AG08396 (cell line): ENCODE data around the gene PKP3.
"Not testable (repeated sequence)": the region's sequence is repeated elsewhere in the genome, so short reads cannot be mapped to it uniquely, and the experiment has no call there.

Experiments
- DNase-seq: peaks from one replicate; pipeline ENCODE4 v3.0.0; 2012; ENCODE audit warnings: low spot score, mixed read lengths

PKP3 gene

DNA sequence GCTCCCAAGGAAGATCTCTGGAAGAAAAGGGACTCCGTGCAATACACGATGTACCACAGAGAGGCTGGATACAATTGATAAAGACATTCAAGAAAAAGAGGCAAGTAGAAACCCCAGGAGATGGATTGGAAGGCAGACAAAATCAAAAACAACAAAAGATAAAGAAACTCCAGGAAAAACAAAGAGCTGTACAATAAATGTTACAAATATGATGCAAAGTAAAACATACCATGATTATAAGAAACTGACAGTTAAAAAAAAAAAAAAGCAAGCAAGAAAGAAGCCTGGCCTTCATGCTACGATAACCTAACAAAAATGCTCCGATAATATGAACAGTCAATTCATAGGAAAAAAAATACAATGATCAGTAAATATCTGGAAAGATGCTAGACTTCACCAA lies 31.3 kb downstream of the PKP3 start:
- no peak for DNase-seq

DNA sequence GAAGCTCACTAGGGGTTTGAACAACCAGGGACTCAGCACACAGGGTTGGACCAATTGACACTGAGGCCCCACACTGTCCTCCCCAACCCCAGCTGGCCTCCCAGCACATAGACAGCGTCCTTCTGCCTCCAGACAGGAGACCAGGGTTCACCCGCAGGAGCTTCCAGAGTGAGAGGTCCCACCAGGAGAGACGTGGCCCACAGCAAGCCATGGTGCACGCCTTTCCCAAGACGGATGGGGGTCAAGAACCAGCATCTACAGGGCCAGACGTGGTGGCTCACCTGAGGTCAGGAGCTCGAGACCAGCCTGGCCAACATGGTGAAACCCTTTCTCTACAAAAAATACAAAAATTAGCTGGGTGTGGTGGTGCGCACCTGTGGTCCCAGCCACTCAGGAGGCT lies 32.8 kb downstream of the PKP3 start:
- DNase-seq = no peak

DNA sequence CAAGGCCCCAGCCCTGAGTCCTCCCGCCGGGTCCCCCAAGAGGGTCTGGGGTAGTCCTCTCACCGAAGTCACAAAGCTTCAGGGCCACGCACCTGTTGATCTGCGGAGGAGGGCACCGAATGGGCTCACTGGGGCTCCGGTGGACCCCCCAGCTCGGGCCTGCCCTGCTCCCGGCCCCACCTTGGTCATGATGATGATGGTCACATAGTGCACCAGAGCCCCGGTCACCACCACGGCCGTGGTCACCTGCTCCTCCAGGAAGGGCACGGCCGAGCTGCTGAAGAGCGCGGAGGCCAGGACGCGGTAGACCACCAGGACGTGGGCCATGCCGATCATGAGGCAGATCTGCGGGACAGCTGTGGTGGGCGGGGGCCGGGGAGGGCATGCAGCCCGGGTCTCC lies 34.3 kb downstream of the PKP3 start:
- no peak for DNase-seq

DNA sequence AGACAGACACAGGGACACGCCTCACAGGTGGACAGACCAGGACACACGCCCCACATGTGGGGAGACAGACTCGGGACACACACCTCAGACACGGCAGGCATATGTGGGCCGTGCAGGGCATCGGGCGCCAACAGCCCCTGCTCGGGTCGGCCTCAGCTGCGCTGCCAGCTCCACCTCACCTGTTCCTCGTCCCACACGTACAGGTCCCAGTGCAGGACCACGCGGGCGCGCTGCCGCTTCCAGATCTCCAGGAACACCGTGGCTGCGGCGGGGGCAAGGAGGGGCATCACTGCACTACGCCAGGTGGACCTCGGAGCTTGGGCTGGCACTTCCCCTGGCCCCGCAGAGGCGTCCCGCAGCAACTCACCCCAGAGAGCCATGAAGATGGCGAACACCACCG lies 35.4 kb downstream of the PKP3 start:
- no peak for DNase-seq

DNA sequence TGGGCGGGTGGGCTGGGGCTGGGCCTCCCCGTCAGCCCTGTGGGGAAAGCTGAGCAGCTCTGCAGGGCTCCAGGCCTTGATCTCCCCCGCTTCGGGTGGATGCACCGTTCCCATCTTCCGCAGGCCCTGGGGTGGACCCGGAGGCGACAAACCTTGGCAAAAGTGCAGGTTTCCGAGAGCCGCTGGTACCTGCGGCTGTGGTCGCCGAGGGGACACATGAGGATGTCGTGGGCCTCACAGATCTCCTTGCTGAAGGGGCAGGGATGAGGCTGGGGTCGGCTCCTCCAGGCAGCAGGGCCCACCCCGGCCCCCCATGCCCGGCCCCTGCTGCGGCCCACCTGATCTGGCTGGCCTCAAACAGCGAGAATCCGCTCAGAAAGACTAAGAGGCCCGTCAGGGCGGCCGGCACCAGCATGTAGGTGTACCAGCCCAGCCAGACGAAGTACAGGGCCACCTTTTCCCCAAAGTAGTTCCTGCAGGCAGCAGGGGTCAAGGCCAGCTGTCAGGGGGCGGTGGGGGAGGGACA lies 36.0 kb downstream of the PKP3 start:
- no peak for DNase-seq

DNA sequence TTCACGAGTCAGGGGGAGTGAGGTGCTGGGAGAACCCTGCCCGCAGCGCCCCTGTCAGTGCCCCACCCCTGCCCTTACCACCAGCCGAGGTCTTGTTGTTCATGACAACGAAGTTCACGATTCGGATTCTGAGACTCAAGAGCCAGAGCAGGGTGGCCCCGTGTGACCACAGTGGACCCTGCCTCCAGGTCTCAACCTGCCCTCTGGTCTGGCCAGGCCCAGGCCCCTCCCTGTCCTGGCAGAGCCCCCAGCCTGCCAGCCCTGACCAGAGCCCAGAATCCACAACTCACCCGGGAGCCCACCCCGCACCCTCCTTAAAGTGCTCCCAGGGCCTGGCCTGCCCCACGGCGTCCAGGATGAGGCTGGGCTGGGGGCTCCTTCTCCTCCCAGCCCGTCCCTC lies 37.9 kb downstream of the PKP3 start:
- no peak for DNase-seq

DNA sequence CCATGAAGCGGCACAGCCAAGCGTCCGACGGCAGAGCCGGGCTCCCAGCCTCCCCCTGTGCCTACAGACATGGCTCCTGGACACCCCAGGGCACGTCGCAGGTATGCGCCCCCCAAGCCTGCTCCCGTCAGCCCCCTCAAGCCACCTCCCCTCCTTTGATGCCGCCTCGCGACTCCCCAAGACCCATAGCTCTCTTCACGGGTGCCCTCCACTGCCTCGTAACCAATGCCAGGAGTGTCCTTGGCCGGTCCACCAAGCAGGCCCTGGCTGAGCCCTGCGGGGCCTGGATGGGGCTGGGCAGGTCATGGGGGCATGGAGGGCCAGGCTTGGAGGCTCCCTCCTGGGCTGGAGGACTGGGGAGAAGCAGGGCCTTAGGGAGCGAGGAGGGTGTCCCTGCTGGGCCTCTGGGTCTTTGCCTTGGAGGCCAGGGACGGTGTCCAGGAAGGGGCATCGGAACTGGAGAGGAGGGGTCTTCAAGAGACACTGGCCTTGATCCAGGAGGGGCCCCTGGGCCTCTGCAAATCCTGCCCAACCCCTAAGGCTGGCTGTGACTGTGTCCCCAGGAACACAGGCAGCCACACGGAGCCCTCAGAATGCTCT lies 38.6 kb downstream of the PKP3 start:
- DNase-seq = no peak

DNA sequence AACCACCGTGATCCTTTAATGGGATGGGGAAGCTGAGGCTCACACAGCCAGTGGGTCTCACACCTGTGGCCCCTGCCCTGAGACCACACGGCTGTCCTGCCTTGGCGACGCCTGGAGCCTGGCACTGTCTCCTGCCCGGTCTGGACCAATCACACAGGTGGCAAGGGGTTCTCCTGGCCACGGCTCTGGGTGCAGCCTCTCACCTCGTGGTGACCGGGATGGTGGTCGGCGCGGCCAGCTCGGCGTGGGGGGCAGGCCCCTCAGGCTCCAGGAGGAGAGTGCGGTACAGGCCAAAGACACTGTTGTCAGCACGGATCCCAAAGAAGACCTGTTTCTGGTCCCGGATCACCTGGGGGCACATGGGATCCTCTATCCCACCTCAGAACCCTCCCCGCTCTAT lies 39.1 kb downstream of the PKP3 start:
- no peak for DNase-seq

DNA sequence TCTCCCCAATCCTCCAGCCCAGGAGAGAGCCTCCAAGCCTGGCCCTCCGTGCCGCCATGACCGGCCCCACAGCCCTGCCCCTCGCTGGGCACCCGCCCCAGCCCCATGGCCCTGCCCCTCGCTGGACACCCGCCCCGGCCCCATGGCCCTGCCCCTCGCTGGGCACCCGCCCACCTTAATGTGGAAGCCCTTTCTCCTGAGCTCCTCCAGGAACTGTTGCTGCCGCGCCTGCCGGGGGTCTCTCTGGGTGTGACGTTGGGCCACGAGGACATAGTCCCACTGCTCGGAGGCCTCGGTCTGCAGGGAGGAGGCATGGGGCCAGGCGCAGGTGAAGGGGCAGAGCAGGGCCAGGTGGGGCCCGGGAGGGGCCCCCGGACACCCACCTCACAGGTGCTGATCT lies 39.6 kb downstream of the PKP3 start:
- DNase-seq = no peak

DNA sequence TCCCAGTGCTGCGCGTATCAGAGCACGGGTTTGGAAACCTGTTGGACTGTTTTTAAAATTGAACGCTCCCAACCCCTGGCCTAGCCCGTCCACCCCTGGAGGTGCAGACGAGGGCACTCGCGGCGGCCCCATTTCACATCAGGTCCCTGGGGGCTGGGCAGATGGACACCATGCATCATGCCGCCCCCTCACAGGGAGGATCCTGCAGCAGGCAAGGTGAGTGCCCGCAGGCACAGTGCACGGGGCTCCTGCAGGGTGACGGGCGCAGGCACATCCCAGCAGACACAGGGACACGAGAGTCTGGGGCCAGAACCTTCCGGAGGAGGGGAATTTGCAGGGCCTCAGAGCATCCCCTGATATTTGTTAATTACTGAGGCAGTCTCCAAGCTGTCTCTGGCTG lies 40.5 kb downstream of the PKP3 start:
- no peak for DNase-seq

DNA sequence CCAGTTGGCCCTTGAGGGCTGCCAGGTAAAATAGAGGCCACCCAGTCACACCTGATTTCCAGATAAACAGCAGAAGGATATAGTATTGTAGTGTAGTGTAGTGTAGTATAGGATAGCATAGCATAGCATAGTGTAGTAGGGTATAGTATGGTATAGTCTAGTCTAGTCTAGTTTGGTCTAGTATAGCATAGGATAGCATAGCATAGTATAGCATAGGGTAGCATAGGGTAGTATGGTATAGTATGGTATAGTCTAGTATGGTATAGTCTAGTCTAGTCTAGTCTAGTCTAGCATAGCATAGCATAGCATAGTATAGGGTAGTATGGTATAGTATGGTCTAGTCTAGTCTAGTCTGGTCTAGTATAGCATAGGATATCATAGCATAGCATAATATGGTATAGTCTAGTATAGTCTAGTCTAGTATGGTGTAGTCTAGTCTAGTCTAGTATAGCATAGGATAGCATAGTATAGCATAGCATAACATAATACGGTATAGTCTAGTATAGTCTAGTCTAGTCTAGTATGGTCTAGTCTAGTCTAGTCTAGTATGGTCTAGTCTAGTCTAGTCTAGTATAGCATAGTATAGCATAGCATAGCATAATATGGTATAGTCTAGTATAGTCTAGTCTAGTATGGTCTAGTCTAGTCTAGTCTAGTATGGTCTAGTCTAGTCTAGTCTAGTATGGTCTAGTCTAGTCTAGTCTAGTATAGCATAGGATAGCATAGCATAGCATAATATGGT lies 41.2 kb downstream of the PKP3 start:
- DNase-seq = not testable (repeated sequence)

DNA sequence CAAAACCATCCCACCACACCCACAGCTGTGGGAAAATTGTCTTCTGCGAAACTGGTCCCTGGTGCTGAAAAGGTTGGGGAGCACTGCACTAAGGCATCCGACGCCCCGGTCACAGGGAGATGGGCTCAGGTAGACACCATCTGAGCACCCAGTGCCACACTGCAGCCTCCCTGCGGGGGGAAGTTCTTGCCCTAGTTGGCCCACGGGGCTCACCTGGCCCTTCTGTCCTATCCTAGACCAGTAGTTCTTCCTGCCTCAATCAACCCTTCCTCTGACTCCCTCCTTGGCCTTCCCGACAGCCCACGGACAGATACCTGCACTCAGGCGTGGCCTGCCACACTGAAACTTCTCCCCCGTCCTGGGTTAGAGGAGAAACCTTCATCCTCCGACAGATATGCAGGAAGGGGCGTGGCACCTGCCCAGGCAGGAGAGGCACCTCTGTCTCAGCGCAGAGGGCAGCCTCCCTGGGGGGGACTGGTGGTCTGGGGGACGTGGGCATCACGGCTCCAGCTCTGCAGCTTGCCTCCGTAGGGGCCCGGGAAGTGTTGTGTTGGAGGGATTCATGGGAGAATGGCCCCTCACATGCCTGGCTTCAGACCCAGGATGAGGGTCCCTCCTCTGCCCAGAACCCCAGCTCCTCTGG lies 43.3 kb downstream of the PKP3 start:
- no peak for DNase-seq

DNA sequence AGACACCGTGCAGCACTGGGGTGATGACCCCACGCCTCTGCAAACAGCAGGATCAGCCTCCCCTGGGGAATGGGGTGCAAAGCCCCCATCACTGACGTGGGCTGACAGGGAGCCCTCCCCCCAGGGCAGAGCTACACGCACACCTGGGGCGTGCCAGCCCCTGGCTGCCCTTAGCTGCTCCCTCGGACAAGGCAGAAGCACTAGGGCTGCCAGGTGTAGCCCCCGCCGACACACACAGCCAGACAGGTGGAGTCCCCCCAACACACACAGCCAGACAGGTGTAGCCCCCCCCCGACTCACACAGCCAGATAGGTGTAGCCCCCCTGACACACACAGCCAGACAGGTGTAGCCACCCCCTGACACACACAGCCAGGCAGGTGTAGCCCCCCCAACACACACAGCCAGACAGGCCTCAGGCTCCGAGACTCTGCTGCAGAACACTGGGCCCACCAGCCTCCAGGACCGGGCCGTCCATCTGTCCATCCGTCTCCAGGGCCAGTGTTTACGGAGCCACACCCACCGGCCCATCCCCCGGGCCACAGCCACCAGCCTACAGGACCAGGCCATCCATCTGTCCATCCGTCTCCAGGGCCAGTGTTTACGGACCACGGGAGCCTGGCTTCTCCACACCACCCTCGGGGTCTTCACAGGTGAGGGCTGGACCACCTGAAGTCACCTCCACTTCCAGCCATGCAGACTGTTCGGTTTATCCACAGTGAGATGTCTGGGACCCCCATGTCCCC lies 44.3 kb downstream of the PKP3 start:
- no peak for DNase-seq

DNA sequence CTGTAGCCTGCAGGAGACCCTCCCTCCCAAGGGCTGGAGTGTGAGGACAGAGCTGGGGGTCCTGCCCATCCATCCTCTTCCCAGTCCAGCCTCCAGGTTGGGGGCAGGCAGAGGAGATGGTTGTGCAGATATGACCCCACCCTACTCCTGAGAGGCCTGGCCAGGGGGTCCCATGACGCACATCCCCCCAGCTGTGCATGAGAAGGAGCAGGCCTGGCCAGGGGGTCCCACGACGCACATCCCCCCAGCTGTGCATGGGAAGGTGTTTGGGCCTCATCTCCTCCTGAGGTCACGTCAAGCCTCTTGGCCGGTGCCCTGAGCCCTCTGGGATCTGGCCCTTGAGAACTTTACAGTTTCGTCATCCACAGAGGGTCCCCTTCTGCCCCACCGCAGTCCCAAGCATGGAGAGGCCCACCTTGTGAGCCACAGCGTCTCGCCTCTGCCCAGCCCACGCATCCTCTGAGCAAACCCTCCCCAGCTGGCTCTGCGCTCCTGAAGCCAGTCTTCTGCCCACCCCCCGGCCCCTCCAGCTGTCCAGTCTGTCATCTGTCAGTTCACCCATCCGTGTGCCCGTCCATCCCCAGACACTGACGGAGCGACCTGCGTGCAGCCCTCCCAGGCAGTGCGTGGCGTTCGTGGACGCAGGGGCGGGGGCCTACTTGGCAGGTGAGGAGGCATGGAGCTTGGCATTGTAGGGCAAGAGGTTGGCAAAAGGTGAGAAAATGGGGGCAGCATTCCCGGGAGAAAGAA lies 45.5 kb downstream of the PKP3 start:
- DNase-seq = no peak

DNA sequence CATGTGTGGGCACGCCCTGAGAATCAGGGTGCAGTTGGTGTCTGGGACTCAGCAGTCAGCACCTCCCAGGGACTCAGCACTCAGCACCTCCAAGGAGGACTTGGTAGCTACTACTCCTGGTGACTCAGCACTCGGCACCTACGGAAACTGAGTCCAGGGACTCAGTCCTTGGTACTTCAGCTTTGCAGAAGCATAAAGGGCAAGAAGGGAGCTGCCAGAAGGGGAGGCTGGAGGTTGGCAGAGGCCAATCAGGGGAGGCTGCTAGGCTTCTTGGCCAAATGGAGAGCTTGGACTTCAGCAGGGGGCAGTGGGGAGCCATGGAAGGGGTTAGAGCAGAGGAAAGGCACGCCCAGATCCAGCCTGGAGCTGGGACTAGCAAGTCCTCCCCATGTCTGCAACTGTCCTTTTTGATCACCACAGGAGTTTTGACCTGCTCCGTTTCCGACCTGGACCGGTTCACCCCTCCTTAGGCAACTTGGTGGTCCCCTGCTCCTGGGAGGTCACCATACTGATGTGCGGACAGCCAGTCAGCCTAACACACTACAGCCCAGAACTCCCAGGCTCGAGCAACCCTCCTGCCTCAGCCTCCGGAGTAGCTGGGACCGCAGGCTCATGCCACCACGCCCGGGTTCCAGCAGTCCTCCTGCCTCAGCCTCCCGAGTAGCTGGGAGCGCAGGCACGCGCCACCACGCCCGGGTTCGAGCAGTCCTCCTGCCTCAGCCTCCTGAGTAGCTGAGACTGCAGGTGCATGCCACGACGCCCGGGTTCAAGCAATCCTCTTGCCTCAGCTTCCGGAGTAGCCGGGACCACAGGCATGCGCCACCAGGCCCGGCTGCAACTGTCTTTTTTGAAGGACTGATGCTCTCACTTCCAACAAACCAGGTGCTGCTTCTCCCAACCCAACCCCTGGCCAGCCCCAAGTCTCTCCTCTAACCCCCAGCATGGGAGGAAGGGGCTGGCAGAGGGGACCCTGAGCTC lies 46.3 kb downstream of the PKP3 start:
- DNase-seq = no peak

DNA sequence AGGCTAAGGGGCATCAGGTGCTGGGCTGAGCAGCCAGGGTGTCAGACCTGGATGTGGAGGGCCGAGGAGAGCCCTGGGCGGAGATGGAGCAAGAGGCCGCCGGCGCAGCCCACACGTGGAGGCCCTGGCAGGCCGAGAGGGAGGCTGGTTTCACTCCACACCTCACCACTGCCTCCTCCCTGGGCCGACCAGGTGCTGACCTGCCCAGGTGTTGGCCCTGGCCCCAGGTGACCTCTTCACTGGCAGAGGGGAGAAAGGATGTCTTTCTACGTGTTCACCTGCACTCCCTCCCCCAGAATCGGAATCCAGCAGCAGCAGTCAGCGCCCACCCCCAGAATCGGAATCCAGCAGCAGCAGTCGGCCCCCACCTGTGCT lies 47.0 kb downstream of the PKP3 start:
- no peak for DNase-seq

DNA sequence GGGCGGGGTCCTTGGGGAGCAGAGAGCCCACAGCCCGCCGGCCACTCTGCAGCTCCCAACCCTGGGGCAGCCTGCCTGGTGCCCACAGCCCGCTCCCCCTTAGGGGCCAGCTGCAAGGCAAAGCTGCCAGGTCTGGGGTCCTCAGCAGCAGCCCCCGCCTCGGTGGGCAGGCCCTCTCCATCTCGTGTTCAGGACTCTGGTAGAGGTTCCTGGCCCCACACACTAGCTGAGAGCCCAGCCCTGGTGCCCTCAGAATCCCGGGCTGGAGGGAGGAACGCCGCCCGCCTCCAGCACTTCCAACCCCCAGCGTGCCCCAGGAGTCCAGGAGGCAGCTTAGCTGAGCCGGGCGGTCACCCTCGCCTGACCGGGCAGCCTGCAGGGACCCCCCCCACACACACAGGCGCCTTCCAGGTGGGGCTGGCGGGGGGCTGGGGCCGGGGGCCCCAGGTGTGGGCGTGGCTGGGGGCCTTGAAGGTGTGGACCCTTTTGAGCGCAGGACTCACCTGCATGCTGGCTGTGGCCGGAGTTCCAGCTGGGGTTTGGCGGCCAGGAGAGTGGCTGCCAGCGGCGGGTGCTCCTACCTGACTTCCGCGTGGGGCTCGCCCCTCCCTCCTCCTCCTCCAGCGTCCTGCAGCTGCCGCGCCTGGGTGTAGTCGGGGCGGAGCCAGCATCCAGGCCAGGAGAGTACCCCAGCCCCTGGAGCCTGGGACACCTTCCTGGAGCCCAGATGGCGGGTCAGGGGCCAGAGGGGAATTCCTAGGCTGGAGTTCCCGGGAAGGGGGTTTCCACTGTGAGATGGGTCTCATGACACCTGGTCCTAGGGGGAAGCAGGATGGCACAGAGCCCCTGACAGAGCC lies 47.6 kb downstream of the PKP3 start, which contains the start of gene ANO9:
Gene ANO9 (minus strand): TSS at position 594 of the 857 bp plus-strand sequence. CDS start 85 bp downstream, at position 509.
- no peak for DNase-seq

DNA sequence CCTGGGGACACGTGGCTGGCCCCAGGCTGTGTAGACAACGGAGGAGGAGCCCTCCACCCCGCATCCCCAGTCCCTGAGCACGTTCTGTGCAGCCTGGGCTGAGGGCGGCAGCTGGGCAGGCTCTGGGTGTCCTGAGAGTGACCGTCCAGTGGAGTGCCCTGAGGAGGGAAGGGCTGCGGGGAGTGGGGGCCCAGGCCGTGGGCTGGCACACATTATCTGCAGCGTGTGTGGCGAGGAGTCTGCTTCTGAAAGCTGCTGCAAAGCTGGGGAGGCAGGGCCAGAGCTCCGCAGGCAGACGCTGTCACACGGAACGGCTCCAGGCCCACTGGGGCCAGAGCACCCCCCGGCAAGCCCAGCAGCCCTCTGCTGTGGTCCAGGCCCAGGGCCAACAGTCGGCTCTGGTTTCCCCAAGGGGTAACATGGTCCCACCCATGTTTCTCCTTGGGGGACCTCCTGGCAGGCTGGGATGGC lies 48.6 kb downstream of the PKP3 start:
- no peak for DNase-seq

DNA sequence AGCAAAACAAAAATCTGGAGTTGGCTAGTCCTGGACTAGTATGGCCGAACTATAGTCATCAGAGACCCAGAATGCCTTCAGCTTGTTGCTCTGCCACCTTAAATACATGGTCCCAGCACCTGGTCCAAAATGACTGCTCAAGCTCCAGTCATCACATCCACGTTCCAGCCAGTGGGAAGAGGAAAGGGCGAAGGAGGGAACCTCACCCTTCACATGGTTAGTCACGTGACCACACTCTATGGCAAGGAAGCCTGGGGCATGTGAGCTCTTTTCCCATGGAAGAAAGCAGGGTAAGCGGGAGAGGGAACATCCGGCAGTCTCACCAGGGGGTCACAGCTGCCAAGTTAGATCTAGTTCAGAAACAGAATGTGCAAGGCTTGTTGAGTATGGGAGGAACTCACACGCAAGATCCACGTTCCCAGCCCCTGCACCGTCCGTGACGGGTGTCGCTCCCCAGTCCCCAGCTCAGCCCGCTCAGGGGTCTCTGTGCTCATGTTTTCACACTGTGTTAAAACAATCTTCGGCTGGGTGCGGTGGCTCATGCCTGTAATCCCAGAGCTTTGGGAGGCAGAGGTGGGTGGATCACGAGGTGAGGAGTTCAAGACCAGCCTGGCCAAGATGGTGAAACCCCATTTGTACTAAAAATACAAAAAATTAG lies 49.7 kb downstream of the PKP3 start:
- DNase-seq = no peak
